HG02623 (cell line): ENCODE results near the gene PLA2G4E.

Source experiments
- ATAC-seq: cut with Tn5 transposase; IDR thresholded peaks from one replicate; pipeline ENCODE4 v1.9.1; 2021; ENCODE audit warnings: moderate library complexity; ENCODE audit not compliant: unreplicated experiment

The PLA2G4E gene

GRCh38 chr15:41941644-41942415 is 79.0 kb downstream of the PLA2G4E start:
- ATAC-seq = no peak

- no peak for ATAC-seq
Observed at GRCh38 chr15:41940441-41940857, 80.4 kb downstream of the PLA2G4E start.

GRCh38 chr15:41939986-41940385 is 80.9 kb downstream of the PLA2G4E start:
- ATAC-seq = no peak

- ATAC-seq = no peak
Observed at GRCh38 chr15:41937568-41937923, 83.3 kb downstream of the PLA2G4E start.

GRCh38 chr15:41936649-41937567 is 83.9 kb downstream of the PLA2G4E start:
- no peak for ATAC-seq

- ATAC-seq = no peak
Observed at GRCh38 chr15:41936155-41936554, 84.7 kb downstream of the PLA2G4E start.

- ATAC-seq = no peak
Observed at GRCh38 chr15:41935566-41936020, 85.2 kb downstream of the PLA2G4E start.

GRCh38 chr15:41934843-41935242 is 86.0 kb downstream of the PLA2G4E start:
- no peak for ATAC-seq

- no peak for ATAC-seq
Observed at GRCh38 chr15:41933771-41934170, 87.1 kb downstream of the PLA2G4E start.

- no peak for ATAC-seq
Observed at GRCh38 chr15:41933326-41933725, 87.5 kb downstream of the PLA2G4E start.

- no peak for ATAC-seq
Observed at GRCh38 chr15:41932511-41933289, 88.1 kb downstream of the PLA2G4E start.

GRCh38 chr15:41932101-41932500 is 88.7 kb downstream of the PLA2G4E start:
- ATAC-seq = no peak
